HG03439 (cell line): ENCODE results near the gene GP1BB.

Source experiments
- ATAC-seq: cut with Tn5 transposase; IDR thresholded peaks from one replicate; pipeline ENCODE4 v1.9.1; 2021; ENCODE audit warnings: mild to moderate bottlenecking, moderate library complexity; ENCODE audit not compliant: unreplicated experiment

GP1BB gene

GRCh38 chr22:19739911-19740449 is 16.6 kb downstream of the GP1BB start:
- no peak for ATAC-seq

- ATAC-seq = no peak
Observed at GRCh38 chr22:19740586-19740985, 17.2 kb downstream of the GP1BB start.

- ATAC-seq = no peak
Observed at GRCh38 chr22:19741053-19741452, 17.7 kb downstream of the GP1BB start.

- no peak for ATAC-seq
Observed at GRCh38 chr22:19742160-19743066, 19.1 kb downstream of the GP1BB start.

- no peak for ATAC-seq
Observed at GRCh38 chr22:19743081-19743480, 19.7 kb downstream of the GP1BB start.

- ATAC-seq = no peak
Observed at GRCh38 chr22:19743651-19744050, 20.3 kb downstream of the GP1BB start.

GRCh38 chr22:19744350-19745006 is 21.1 kb downstream of the GP1BB start:
- ATAC-seq = no peak

GRCh38 chr22:19745155-19746101 is 22.1 kb downstream of the GP1BB start:
- no peak for ATAC-seq

GRCh38 chr22:19746726-19747125 is 23.4 kb downstream of the GP1BB start:
- no peak for ATAC-seq

- ATAC-seq = no peak
Observed at GRCh38 chr22:19747551-19747950, 24.2 kb downstream of the GP1BB start.

GRCh38 chr22:19748139-19748538 is 24.8 kb downstream of the GP1BB start:
- no peak for ATAC-seq

GRCh38 chr22:19748991-19749664 is 25.8 kb downstream of the GP1BB start:
- no peak for ATAC-seq

GRCh38 chr22:19749876-19750275 is 26.5 kb downstream of the GP1BB start:
- ATAC-seq = no peak

GRCh38 chr22:19750507-19751490 is 27.5 kb downstream of the GP1BB start:
- no peak for ATAC-seq

GRCh38 chr22:19751497-19752245 is 28.3 kb downstream of the GP1BB start:
- no peak for ATAC-seq

GRCh38 chr22:19753090-19753842 is 29.9 kb downstream of the GP1BB start:
- ATAC-seq = no peak

- ATAC-seq = no peak
Observed at GRCh38 chr22:19753996-19754700, 30.8 kb downstream of the GP1BB start.
